GM21381 (cell line): Measurements from ENCODE around the gene AGTRAP.
A peak's percentile ranks its signal among the peaks of the same experiment; 100 is the strongest.

Experiments
- ATAC-seq: cut with Tn5 transposase; IDR thresholded peaks from one replicate; pipeline ENCODE4 v1.9.1; 2021; ENCODE audit warnings: mild to moderate bottlenecking, moderate library complexity; ENCODE audit not compliant: unreplicated experiment

Gene AGTRAP

DNA sequence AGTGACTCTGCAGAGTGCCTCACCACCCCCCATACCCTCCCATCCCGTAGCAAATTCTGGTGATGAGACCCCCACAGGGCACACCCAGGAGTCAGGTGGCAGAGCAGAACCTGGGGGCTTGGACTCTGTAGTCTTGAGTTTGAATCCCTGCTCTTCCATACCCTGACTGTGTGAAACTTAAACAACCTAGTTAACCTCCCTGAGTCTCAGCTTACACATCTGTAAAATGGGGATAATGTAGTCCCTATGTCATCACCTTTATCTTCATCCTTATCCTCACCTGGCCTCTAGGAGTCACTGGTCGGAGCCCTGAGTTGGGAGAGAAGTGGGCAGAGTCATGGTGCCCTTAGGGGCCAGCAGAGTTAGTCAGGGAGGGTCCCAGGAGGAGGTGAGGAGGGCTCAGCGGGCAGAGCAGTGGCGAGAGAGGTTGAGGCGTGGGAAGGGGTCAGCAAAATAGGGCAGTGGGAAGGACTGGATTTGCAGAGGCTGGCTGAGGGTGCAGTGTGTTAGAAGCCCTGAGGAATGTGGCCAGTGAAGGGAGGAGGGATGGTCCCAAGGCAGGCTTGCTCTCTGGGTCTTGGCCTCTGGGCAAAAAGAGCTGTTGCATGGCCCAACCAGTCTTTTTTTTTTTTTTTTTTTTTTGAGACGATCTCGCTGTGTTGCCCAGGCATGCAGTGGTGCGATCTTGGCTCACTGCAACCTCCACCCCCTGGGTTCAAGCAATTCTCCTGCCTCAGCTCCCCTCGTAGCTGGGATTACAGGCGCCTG, 44.6 kb downstream of the AGTRAP start:
- no peak for ATAC-seq

DNA sequence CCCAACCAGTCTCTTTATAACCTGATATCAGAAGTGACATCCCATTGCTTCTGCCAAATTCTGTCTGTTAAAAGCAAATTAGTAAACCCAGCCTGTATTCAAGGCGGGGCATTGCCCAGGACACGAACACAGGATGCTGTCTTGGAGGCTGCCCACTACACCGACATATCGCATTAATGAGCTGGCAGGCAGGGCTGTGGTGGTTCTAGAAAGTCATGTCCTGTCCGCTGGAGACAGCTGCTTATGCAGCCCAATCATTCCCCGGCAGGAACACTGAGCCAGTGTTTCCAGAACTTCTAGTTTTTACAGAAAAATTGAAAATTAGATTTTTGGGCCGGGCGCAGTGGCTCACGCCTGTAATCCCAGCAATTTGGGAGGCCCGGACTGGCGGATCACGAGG, 45.4 kb downstream of the AGTRAP start:
- ATAC-seq = no peak

DNA sequence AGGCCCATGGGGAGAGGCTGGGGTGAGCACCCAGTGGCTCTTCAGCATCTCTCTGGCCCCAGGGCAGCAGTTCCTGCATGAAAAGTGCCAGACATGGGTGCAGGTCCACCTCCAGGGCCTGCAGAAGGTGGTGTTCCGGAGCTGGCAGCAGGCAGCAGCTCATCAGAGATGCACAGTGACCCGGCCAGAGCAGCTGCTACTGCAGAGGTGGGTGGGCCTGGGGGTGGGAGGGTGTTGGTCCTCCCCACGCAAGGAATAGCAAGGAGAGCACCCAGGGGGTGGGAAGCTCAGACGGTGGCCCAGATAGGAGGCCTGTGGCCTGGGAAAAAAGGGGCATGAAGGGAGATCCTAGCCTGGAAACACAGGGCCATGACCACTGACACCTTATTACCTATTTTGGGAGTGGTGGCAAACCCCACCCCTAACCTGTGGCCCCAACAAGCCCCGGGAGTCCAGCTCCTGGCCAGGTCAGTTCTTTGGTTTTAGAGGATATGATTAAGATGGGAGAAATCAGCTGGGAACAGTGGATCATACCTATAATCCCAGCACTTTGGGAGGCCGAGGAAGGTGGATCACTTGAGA, 46.3 kb downstream of the AGTRAP start:
- no peak for ATAC-seq

DNA sequence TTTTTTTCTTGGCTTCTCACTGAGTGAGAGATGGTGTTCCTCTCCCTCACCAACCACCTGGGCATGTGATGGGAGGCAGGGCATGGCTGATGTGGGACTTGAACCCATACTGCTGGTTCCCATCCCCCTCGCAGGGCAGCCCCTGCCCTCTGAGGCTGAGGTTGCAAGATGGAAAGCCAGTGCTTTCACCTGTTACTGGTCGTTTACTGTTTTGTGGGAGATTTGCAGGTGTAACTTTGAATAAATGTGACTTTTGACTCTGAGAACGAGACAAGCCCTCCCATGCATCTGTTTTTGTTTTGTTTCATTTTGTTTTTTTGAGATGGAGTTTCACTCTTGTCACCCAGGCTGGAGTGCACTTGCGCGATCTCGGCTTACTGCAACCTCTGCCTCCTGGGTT, 47.6 kb downstream of the AGTRAP start:
- ATAC-seq = no peak

DNA sequence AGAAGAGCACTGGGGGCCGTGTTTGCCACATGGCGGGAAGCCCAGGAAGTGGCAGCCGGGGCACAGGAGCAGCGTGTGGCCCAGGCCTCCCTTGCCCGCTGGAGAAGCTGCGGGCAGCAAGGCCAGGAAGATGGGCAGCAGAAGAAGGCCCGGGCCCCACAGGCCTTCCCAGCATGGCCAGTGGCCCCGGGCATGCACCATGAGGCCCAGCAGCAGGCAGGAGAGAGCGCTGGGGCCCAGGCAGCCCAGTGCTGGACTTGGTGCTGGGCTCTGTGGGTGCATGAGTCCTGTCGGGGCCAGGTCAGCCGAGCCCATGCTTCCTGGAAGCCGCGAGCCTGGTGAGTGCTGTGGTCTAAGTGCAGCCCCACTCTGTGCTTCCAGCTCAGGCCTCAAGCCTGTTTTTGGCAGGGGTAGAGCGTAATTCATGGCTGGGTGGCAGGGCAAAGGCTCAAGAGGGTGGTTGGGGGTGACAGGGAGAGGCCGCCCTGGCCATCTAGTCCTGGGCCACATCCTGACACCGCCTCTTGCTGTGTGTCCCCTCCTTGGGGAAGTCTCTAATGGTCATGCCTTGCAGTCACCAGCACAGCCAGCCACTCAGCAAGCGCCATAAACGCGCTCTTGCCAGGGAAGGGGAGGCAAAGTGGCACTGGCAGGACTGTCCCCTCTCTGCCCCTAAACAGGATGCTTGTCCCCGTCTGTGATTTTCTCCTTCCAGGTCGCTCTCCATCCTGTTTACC, 48.5 kb downstream of the AGTRAP start:
- ATAC-seq = no peak

DNA sequence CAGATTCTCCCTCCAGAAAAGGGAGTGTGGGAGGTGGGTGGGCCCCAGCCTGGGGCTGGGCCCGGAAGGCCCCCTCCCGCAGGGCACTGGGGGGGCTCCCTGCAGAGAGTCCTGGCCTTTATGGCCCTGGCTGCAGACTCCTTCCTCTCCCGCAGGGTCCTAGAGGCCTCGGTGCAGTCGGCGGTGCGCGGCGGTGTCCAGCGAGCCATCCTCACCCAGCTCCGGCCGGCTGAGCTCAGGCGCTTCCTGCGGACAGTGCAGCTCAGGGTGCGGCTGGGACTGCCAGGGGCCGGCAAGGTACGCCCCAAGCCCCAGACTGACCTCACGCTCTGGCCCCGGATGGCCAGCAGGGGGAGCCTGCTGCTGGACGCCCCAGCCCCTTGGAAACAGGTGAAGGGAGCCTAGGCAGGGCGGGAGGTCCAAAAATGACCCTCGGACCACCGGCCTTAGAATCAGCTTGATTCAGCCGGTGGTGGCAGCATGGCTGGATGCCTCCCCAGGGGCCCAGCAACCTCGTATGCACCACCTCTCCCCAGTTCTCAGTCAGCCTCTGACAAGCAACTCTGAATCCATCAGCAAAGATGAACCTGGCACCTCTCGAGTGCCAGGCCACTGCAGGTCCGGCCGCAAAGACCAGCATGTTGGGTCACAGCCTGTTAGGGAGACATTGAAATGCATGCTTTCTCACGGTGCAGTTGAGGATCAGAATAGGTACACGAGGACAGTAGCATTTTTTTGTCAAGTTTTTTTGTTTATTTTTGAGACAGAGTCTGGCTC, 49.2 kb downstream of the AGTRAP start:
- ATAC-seq = peak; percentile 54

DNA sequence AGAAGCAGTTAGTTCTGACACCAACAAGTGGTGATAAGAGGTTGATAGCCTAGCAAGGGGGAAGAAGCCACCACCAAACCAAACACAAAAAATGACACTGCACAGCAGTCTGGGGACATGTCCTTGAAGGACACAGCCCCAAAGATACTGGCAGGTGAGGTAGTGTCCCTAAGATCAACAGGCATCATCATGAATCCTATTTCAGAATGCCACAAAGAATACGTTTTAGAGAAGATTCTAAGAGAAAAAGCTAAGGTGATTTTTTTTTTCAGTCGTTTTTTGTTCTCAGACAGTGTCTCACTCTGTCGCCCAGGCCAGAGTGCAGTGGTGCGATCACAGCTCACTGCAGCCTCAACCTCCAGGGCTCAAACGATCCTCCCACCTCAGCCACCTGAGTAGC, 50.2 kb downstream of the AGTRAP start:
- ATAC-seq = no peak

DNA sequence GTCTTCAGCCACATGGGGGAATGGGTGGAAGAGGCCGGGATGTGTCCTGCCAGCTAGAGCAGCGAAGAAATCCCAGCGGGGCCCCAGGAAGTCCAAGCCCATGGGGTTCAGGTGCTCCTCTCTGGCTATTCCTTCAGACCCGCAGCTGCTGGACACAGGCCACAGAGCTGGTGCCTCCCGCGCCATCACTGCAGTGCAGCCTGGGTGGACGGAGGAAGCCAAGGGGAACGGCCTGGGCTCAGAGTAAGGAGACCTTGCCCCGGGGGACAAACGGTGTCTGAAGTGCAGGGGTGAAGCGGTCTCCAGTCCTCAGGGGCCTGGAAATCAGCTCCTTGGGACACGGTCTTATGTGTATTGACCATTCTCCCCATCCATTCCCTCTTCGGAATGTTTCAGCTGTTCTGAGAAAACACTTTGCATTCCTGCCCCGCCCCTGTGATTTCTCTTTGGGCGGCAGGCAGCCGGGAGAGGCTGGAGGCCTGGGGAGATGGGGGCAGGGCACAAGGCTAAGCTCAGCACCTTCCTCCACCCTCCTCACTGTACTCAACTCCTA, 51.4 kb downstream of the AGTRAP start:
- no peak for ATAC-seq

DNA sequence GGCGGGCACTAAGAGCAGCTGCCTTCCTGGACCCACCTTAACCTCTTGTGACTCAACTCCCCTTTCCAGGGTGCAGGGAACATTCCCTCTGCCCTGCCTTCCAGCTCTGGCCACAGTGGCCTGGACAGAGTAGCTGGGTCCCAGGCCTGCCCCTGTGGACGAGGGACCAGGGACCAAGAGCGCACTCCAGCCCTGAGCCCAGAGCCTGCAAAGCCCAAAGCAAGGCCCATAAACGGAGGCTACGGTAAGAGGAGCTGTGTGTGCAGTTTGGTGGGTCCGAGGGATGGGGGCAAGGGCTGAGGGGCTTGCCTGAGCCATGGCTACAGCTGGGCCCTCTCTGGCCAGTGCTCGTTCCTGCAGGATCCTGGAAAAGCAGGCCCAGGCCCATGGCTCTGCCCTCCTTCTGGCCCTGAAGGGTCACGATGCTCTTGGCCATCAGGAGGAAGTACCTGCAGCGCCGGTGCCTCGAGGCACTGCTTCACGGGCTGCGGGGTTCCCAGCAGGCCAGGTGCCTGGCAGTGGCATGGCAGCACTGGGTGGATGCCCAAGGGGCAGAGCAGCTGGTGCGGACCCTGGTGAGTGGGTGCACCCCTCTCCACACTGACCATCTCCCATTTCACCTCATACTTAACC, 52.0 kb downstream of the AGTRAP start:
- no peak for ATAC-seq

DNA sequence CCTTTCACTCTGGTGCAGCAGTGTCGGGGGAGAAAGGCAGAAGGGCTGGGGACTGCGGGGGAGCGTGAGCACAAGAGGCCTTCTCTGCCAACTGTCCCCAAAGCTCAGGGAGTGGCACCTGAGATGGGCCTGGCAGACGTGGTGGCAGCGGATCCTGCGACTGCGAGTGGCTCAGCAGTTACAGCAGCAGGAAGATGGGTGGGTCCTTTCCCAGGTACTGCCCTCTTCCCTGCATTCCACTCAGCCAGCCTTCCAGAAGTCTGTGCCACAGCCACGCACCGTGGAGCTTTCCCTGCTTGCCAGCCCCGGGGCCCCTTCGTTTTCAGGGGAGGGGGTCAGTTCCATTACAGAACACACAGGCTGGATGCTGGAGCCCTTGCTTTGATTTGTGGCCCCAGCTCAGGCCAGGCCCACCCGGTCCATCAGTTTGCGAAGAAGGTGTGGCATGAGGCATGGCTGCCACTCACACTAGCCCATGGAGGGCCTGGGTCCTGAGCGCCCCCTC, 52.7 kb downstream of the AGTRAP start:
- no peak for ATAC-seq

DNA sequence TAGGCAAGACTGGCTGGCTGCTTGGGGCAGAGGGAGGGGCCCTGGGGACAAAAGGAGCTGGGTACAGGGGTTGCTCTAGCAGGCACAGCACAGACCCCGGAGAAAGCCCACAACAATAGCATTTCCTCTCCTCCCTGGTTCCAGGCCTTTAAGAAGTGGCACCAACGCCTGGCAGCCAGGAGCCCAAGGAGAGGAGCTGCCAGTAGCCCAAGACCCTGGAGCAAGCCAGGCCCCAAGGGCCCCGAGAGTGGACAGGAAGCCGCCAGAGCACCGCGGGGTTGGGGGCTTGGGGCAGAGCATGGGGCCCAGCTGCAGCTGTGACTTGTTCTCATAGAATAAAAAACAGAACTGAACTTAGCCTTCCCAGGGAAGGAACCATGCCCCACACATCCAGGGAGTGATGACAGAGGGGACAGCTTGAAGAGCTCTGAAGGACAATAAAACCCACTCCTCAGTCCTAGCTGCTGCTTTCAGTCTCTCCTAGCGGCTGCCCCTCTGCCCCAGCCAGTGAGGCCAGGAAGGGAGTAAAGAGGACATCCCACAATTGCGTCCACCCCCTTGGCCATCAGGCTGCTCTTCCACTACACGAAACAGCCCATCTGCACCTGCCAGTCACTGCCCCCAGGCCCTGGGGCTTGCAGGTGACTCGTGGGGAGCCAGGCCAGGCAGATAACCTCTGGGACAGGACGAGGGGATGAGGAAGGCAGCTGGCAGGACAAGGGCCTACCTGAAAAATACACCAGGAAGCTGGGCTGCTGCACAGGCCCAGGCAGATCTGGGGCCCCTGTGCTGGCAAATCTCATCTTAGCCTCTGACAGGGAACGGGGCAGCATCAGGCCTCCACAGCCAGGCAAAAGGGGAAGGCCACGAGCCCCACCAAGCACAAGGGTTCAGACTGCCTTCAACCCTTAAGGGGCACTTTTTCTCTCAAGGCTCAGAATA, 53.5 kb downstream of the AGTRAP start:
- no peak for ATAC-seq

DNA sequence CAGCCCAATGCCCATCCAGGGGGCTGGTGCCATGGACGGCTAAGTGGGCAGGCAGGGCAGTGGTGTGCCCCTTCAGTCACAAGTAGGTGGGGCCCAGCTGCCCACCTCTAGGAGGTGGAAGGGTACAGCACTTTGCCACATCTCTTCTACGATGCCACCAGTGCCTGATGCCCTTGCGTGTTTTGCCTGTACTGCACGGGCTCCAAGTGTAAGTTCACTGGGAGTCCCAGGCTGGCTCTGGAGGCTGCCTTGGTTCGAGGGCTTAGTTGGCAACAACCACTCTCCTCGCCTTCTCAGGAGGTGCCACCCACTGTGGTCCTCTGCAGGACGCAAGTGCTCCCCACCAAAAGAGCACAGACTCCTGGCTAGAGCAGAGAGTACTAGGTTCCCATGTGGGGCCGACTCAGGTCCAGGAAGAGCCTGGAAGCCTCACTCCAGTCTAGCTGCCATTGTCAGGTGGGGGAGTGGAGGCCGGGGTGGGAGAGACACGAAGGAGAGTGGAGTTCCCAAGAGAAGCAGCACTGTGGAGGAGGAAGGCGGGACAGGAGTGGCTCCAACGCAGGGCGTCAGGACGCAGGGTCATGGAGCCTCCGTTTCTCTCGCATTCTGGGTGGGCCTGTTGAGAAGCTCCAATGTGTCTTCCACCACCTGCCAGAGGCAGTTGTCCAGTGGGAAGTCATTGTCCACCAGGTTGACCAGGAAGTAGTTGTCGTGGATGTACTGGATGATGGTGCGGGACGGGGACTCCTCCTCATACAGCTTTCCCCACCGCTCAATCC, 54.4 kb downstream of the AGTRAP start:
- ATAC-seq = no peak

DNA sequence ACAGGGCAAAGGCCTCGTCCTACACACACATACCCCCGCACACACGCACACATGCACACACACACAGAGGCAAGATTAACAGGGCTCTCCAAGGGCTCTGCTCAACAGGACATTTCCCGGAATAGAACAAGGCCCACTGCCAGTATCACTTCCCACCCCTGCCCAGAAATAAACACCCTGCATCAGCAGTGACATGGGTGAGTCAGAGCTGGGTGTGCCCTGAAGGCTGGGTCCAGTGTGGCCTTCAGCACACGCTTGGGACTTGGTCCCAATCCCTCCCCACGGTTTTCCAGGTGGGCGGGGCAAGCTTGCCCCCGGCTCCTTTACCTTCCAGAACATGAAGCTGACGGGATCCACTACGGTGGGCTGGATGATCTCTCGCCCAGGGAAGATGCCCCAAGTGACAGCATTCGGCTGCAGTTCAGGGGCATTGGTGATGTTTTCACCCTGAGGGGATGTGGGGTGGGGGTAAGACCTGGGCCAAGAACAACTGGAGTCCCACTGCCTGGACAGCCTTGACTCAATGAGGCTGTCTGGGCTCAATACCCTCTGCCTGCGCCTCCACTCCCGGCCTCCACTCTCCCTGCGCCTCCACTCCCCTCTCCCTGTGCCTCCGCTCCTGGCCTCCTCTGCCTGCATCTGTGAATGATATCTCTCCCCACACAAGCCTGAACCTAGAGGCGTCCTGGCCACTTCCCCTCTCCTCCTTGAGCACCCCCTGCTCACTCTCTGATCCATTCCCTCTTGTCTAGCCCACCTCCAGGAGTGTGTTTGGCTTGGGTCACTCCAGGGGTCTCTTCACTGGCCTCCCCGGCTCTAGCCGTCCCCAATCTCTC, 55.2 kb downstream of the AGTRAP start:
- no peak for ATAC-seq

DNA sequence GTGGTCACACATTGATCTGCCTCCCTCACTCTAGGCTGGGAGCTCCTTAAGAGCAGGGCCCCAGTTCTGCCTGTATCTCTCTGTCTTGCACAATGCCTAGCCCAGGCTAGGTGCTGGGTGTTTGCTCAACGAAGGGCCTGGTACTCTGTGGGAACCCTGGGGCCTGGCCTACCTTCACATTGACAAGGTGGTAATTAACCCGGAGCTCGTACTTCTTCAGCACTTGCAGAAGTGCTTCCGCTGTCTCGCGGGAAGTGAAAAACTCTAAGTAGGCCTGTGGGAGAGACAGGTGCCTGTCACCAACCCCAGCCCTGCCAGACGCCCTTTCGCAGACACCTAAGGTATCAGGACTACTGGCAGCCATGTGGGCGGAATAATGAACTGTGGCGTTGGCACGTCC, 56.2 kb downstream of the AGTRAP start:
- no peak for ATAC-seq

DNA sequence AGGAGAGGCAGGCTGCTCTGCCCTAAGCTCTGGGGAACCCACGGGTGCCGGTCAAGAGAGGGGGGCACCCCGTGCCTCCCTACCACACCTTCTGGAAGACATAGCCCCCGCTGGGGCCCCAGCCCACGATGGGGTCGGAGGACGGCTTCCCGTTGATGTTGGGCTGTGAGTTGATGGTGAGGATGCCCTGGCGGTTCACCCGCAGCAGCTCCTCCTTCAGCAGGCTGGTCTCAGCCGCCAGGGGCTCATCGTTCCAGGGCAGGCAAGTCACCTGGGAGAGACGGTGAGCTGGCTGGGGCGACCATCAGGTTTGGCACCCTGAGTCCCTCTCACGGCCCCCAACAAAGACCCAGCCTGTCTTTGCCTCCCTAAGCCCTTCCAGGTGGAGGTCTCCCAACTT, 57.9 kb downstream of the AGTRAP start:
- ATAC-seq = no peak

DNA sequence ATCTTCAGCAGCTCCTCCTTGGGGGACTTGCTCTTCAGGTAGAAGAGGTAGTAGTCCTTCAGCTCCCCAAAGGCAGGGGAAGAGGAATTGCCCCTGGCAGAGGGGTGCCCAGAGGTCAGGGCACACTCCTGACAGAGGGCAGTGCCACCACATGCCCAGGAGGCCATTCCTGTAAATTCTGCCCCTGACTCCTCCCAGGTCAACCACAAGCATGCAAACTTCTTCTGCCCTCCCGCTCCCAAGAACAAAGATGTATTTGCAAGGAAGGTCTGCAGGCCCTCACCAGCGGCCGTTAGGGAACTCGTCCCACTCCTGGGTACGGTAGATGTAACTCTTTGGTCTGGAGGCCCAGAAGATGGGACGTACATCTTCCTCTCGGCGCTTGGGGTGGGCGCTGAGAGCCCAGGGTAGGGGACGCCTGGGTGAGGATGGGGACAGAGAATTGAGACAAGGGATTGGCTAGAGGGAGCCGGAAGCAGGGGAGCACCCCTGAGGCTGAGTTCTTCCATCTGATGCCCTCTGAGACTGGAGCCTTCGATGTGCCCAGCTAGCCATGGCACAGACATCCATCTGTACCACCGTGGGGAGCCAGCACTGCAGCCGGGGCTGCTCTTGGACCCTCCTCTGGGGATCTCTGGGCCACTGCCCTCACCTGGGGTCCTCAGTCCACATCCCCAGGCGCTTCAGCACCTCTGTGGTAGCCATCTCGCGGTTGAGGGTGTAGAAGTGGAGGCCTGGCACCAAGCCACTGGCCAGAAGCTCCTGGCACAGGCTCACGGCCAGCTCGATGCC, 58.7 kb downstream of the AGTRAP start:
- ATAC-seq = no peak
